HG02938 (cell line): ENCODE data around the gene PRB4.
"Not testable (repeated sequence)": the region's sequence is repeated elsewhere in the genome, so short reads cannot be mapped to it uniquely, and the experiment has no call there.

Experiments used
- ATAC-seq: cut with Tn5 transposase; IDR thresholded peaks from one replicate; pipeline ENCODE4 v1.9.1; 2021; ENCODE audit warnings: mild to moderate bottlenecking, moderate library complexity; ENCODE audit not compliant: unreplicated experiment

The PRB4 gene

DNA sequence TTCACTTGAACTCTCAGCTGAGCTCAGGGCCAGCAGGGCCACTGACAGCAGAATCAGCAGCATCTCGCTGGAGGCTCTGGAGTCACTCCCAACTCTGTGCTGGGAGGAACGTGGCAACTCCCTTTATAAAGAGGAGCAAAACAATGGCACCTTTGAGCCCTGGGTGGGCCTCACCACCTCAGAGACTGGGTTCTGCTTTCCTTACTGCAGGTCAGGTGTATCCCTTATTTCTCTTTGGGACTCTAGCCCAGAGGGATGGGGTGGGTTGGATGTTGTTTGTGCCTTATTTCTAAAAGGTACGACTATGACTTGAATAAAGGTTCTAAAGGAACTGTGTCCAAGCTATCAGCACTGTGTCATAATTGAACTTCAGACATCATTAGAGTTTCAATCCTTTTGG lies at the start of gene PRB4:
Gene PRB4, minus strand, starts transcription at position 101 of the 400 bp plus-strand sequence. Its CDS starts 38 bp downstream, at position 63.
- no peak for ATAC-seq

DNA sequence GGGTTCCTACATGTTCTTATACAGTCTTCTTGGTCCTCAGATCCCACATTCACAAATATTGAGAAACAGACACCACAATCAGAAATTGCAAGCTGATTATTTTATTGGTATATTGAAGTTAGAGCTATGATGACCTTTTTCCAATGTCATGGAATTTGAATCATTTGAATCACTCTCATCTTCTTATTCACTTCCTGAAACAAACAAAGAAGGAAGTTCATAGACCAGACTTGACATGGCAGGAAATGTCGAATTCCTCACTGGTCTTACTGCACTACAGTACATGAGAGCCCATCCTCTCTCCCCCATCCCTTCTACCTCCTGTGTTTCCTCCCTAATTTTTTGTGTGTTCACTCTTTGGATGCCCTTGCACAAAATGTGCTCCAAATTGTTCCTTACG lies 41.5 kb upstream of the PRB4 start:
- not testable (repeated sequence) for ATAC-seq

DNA sequence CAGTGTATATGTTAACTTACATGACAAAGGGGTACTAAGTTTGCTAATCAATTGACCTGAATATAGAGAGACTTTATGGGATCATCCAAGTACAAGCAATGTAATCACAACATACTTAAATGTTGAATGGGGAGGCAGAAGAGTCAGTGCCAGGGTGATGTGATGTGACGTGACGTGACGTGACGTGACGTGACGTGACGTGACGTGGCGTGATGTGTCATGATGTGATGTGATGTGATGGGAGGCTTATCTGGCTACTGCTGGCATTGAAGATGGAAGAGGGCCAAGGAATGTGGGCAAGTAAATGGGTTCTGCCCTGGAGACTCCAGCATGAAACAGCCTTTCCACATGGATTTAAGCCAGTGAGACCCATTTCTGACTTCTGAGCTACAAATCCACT lies 38.2 kb upstream of the PRB4 start:
- ATAC-seq, result no peak

DNA sequence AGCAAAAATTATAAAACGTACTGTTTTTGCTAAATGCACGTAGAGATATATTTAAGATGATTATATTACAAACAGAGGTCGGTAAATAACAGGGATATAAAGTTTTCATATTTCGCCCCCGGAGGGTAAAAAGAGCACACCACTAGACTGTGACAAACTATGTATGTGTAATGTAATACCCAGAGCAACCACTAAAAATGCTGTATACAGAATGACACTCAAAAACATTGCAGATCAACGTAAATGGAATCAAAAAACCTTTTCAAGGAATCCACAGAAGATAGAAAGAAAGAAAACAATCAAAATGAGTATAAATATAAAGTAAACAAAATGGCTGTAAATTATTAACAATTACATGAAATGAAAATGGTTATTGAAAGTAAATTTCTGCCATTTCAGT lies 37.6 kb upstream of the PRB4 start:
- ATAC-seq, result peak; percentile 56

DNA sequence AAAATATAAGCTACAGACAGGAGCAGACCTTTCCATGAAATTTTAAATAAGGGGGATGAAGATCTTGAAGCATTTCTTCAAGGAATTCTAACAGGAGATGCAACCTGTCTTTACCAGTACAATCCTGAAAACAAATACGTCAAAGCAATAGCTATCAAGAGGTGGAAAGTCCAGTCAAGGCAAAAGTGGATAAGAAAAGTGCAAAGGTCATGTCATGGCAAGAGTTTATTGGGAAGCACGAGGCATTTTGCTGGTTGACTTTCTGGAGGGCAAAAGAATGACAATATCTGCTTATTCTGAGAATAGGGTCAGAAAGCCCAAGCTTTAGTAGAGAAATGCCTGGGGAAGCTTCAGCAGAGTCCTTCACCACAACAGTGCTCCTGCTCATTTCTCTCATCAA lies 34.3 kb upstream of the PRB4 start:
- ATAC-seq, result no peak

DNA sequence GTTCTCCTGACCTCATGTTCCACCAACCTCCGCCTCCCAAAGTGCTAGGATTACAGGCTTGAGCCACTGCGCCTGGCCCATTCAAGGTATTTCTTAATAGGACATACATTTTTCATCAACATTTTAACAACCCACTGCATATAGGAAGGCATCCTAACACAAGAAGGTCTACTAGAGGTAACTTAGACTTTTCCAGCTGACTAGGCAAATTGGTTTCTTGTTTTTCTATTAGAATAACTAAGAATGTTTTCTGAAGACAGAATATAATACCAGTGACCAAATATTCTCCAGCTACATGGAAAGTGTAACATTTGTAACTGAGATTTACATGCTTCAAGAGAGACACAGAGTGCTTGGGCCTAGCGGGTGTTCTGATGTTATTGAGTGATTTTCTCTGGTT lies 14.2 kb upstream of the PRB4 start:
- ATAC-seq, result no peak

DNA sequence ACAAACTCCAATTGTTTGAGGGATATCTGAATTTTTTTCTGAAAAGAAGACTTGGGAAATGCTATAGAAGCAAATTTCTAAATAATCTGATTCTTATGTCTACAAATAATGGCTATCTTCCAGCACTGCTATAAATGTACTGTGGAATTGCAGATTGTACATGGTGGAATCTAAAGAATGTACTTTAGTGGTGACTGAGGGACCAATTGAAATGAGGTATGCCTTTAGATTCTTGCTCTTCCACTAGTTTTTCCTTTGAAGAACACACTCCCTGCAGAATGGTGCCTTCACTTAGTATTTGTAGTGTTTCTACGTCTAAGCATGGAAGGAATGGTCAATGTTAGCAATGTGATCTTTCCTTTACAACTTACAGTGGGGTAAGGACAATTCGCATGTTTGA lies 11.7 kb upstream of the PRB4 start:
- ATAC-seq, result no peak

DNA sequence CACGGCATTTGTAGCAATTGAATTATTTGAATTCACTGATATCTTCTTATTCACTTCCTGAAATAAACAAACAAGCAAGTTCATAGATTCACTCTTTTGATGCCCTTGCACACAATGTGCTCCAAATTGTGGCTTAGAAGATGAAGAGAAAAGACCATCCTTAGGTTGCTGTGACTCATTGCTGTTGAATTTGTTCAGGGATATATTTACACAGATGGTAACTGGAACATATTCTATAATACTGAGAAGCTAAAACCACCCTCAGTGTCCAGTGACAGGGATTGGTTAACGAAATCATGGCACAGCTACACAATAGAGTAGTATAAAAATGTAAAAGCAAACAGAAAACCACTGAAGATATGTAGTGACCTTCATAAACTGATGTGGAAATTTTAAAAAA lies 3.1 kb downstream of the PRB4 start:
- ATAC-seq, result no peak

DNA sequence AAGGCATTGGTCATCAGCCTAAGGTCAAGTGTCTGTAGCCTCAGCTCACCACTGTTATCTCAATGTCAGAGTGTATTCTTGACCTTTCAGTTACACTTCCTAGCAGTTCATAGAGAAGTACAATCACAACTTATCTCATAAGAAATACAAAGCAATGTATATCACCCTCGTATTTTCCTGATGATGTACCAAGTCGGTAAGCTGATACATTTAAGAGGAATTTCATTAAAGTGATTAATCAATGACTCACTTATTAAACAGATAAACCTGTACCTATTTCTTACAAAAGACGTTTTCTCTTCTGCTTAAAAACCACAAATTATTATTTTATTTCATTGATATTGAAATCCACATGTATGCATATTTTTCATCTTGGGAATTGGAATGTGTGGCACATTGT lies 36.8 kb downstream of the PRB4 start:
- ATAC-seq, result no peak

DNA sequence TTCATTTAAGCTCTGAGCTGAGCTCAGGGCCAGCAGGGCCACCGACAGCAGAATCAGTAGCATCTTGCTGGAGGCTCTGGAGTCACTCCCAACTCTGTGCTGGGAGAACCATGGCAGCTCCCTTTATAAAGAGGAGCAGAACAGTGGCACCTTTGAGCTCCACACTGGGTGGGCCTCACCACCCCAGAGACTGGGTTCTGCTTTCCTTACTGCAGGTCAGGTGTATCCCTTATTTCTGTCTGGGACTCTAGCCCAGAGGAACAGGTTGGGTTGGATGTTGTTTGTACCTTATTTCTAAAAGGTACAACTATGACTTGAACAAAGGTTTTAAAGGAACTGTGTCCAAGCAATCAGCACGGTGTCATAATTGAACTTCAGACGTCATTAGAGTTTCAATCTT lies 40.6 kb downstream of the PRB4 start, which contains the start of gene PRB3:
Gene PRB3, minus strand, starts transcription at position 101 of the 400 bp plus-strand sequence. Its CDS starts 38 bp downstream, at position 63.
- ATAC-seq, result no peak

DNA sequence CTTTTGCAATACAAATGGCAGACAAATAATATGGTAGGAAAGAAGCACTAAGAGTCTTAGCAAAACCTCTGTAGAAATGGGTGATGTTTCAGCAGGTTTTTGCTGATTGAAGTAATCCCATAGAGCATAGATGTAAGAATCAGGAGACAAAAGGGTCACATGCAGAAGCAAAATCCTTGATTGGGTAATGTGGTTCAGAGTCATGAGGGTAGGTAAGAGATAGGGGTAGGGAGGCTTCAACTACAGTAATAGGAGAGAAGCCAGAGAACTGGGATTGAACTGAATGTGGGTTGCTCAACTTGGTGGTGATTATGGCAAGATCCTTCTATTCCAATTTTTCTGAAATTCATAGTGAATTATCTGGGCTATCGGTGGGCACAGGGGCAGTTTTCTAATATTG lies 45.7 kb downstream of the PRB4 start:
- ATAC-seq, result no peak
